Right atrium auricular region (tissue), 2 donors: Measurements from ENCODE around the gene IMPG2. TPM values are rescaled to one million over a fixed set of nuclear protein-coding genes. Genes with fewer than 3 reads are reported as not detected.

ENCODE experiments used
- DNase-seq: peaks from one replicate; pipeline ENCODE4 v3.0.0-alpha.2; 2019; ENCODE audit warnings: low spot score
- H3K27ac ChIP-seq, 2 donors: fragments of 200-600 bp; sonication (generic); 1 replicate in 1 of 2; 2 replicates in 1 of 2; pipeline ENCODE4 v1.5.1; 2016 to 2019
- H3K27me3 ChIP-seq, 2 donors: fragments of 200-600 bp; sonication (generic); one replicate each; pipeline versions ENCODE4 v1.5.1 to v1.6.0; 2017 to 2019
- H3K36me3 ChIP-seq: fragments of 200-600 bp; sonication (generic); one replicate; pipeline ENCODE4 v1.5.1; 2016
- H3K4me1 ChIP-seq, 2 donors: fragments of 200-600 bp; sonication (generic); one replicate each; pipeline versions ENCODE4 v1.5.1 to v1.6.0; 2017 to 2019
- H3K4me3 ChIP-seq, 2 donors: fragments of 200-600 bp; sonication (generic); 1 replicate in 1 of 2; 2 replicates in 1 of 2; pipeline ENCODE4 v1.5.1; 2017 to 2019; ENCODE audit warnings: mild to moderate bottlenecking in 1 of 2, moderate library complexity in 1 of 2
- H3K9me3 ChIP-seq, 2 donors: fragments of 200-600 bp; sonication (generic); one replicate each; pipeline ENCODE4 v1.5.1; 2019
- total RNA-seq, 2 donors: library from RNA; depleted of rRNA; stranded (reverse); fragments of >200 nt; gene quantifications; one replicate each; pipeline ENCODE4 v1.1.0, GENCODE V29; 2016
- TF ChIP-seq, protein P1 (sequence below), 2 donors: fragments of 200-600 bp; sonication (generic); IDR thresholded peaks; one replicate each; pipeline ENCODE4 v1.5.1; 2019; ENCODE audit warnings: antibody characterized with exemption in 2 of 2

The IMPG2 gene
- total RNA-seq, 2 donors from 2014 or later = 0.15 to 0.43 TPM

DNA sequence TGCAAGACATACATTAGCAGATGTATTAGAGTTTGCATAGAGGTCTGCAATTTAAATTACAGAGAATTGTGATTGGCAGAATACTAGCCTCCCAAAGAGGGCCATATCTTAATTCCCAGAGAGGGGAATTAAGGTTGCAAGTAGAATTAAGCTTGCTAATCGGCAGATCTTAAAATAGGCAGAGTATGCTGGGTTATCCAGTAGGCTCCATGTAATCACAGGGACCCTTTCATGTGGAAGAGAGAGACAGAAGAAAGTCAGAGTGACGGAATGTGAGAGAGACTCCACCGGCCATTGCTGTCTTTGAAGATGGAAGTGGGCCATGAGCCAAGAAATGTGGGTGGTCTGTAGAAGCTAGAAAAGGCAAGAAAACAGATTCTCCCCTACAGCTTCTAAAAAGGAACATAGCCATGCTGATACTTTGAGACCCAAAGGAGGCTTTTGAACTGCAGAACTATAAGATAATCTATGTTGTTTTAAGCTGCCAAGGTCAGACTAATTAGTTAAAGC, 38.8 kb downstream of the IMPG2 start:
- DNase-seq = no peak
- no peak overlapping the region for H3K27ac ChIP-seq
- H3K27me3 ChIP-seq = no peaks in the 10 kb centered on the region
- no peaks in the 10 kb centered on the region for H3K9me3 ChIP-seq
- H3K36me3 ChIP-seq = no peaks in the 10 kb centered on the region
- no peak overlapping the region for H3K4me3 ChIP-seq
- TF ChIP-seq, protein P1, sequence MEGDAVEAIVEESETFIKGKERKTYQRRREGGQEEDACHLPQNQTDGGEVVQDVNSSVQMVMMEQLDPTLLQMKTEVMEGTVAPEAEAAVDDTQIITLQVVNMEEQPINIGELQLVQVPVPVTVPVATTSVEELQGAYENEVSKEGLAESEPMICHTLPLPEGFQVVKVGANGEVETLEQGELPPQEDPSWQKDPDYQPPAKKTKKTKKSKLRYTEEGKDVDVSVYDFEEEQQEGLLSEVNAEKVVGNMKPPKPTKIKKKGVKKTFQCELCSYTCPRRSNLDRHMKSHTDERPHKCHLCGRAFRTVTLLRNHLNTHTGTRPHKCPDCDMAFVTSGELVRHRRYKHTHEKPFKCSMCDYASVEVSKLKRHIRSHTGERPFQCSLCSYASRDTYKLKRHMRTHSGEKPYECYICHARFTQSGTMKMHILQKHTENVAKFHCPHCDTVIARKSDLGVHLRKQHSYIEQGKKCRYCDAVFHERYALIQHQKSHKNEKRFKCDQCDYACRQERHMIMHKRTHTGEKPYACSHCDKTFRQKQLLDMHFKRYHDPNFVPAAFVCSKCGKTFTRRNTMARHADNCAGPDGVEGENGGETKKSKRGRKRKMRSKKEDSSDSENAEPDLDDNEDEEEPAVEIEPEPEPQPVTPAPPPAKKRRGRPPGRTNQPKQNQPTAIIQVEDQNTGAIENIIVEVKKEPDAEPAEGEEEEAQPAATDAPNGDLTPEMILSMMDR (IDR thresholded peaks at IDR 0.05) = no peak
- H3K4me1 ChIP-seq = no peaks in the 10 kb centered on the region

DNA sequence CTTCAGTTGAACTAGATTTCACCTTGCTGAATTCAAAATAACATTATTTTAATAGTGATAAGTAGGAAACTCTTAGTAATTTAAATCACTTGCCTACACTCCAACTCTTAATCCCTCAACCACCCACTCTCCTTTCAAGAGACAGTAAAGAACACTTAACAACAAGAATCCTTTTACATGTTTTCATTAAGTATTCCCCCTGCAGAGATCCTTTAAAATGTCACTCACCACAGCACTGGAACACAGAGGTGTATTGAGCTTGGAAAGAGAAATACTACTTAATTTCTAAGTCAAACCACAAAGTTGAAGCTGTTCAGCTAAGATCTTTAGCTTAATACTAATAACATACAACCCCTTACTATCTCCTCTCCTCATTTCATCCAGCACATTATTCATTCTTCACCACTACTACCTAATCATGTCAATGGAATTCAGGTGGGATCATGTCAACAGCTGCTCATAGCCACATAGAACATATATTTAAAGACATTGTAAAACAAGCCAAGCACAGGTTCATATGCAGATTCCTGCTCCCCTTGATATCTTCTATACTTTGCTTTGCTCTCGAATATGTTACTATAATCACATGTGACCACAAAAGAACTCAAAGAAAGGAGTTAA, 40.5 kb downstream of the IMPG2 start:
- TF ChIP-seq, protein P1 (IDR thresholded peaks at IDR 0.05) = no peak
- no peak for DNase-seq
- Histone ChIP-seq H3K4me3 (no peak overlapping the region), H3K9me3 (no peaks in the 10 kb centered on the region), H3K27me3 (no peaks in the 10 kb centered on the region), H3K27ac (no peak overlapping the region), H3K36me3 (no peaks in the 10 kb centered on the region), H3K4me1 (no peaks in the 10 kb centered on the region)

DNA sequence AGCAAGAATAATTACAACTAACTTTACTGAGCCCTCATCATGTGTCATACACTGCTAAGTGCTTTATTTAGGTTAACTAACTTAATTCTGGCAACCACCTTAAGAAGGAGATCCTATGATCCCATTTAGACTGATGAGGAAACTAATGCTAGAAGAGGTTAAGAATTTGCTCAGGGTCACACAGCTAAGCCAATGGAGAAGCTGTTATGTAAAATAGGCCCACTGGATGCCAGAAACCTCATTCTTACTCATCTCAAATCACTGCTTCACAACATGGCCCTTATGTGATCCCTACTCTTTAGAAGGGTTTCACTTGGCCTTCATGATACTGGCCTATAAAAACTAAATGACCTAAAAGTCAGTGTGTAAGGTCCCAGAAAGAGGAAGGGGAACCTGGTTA, 41.2 kb downstream of the IMPG2 start:
- Histone ChIP-seq H3K36me3 (no peaks in the 10 kb centered on the region), H3K27me3 (no peaks in the 10 kb centered on the region), H3K9me3 (no peaks in the 10 kb centered on the region), H3K4me1 (no peaks in the 10 kb centered on the region), H3K27ac (no peak overlapping the region), H3K4me3 (no peak overlapping the region)
- TF ChIP-seq, protein P1 (IDR thresholded peaks at IDR 0.05) = no peak
- no peak for DNase-seq

DNA sequence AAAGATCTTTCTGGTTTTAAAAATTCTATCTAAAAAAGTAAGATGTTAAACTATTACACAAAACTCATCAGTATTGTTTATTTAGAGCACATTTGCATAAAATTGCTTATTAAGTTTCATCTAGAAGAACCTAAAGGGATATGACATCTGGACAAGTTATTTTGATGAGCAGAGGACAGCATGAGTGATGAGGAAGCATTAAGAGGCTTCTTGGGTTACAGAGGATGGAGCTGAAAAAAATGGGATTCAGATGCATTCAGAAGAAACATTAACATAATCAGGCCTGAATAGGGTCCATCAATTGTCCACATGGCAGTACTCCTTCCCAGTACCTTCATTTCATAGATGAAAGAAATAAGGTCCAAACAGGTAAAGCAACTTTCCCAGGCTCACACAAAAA, 41.6 kb downstream of the IMPG2 start:
- no peaks in the 10 kb centered on the region for H3K36me3 ChIP-seq

DNA sequence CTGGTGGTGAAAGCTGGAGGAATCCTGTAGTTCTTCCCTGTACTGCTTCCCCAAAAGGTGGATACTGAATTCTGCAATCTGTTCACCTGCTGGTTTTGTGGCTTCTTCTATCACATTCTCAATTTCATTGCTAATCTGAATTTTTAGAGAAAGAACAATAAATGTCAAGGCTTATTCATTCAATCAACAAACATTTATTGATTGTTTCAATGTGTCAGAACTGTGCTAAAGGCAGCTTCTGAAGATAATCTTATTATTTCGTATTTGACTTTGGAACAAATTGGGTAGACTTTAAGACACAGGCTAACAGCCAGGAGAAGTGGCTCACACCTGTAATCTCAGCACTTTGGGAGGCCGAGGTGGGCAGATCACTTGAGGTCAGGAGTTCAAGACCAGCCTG, 46.8 kb downstream of the IMPG2 start:
- TF ChIP-seq, protein P1 (IDR thresholded peaks at IDR 0.05) = no peak
- Histone ChIP-seq H3K4me1 (no peaks in the 10 kb centered on the region), H3K27me3 (no peaks in the 10 kb centered on the region), H3K9me3 (no peaks in the 10 kb centered on the region), H3K36me3 (no peaks in the 10 kb centered on the region), H3K27ac (no peak overlapping the region), H3K4me3 (no peak overlapping the region)
- no peak for DNase-seq

More for the DNA sequence above, 41.6 kb downstream of the IMPG2 start:
- Histone ChIP-seq H3K27ac (no peak overlapping the region), H3K9me3 (no peaks in the 10 kb centered on the region), H3K27me3 (no peaks in the 10 kb centered on the region), H3K4me1 (no peaks in the 10 kb centered on the region), H3K4me3 (no peak overlapping the region)
- TF ChIP-seq, protein P1 (IDR thresholded peaks at IDR 0.05) = no peak
- DNase-seq = no peak

DNA sequence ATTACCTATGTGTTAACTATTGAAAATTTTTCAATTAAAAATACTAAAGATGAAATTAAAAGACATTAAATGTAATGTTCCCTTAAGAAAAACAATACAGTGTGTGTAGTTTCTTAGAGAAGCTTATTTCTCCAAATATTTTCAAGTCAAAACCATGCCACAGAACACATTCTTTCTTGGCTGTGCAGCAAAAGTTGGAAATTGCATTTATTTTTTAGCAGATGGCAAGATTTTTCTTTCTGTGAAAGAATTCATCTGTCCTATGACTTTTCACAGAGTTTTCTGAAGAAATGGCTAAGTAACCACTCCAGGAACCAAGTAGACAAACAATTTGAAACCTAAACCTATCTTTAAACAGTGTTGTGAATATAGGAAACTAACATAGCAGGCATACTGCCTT, 47.2 kb downstream of the IMPG2 start:
- Histone ChIP-seq H3K27ac (no peak overlapping the region), H3K27me3 (no peaks in the 10 kb centered on the region), H3K4me3 (no peak overlapping the region), H3K9me3 (no peaks in the 10 kb centered on the region), H3K4me1 (no peaks in the 10 kb centered on the region), H3K36me3 (no peaks in the 10 kb centered on the region)
- TF ChIP-seq, protein P1 (IDR thresholded peaks at IDR 0.05) = no peak
- no peak for DNase-seq
